HUES64 (cell line): ENCODE measurements around the gene DSCAML1.
A peak's percentile ranks its signal among the peaks of the same experiment; 100 is the strongest.

Source experiments
- H3K27ac ChIP-seq: 2 replicates; pipeline ENCODE4 v1.7.0; 2013; ENCODE audit warnings: low read depth, low read length, inconsistent platforms
- H3K27me3 ChIP-seq: 2 replicates; pipeline ENCODE4 v1.6.1; 2013; ENCODE audit warnings: mild to moderate bottlenecking, low read length; ENCODE audit not compliant: insufficient read depth
- H3K36me3 ChIP-seq: 2 replicates; pipeline ENCODE4 v1.6.1; 2013; ENCODE audit warnings: mild to moderate bottlenecking, low read length; ENCODE audit not compliant: insufficient read depth
- H3K4me1 ChIP-seq: 2 replicates; pipeline ENCODE4 v1.6.1; 2013; ENCODE audit warnings: mild to moderate bottlenecking, low read length, moderate library complexity; ENCODE audit not compliant: insufficient read depth
- H3K4me3 ChIP-seq: 2 replicates; pipeline ENCODE4 v1.5.1; 2013; ENCODE audit warnings: mild to moderate bottlenecking, low read length, moderate library complexity
- H3K9ac ChIP-seq: 2 replicates; pipeline ENCODE4 v1.6.1; 2013; ENCODE audit warnings: mild to moderate bottlenecking, low read depth, low read length
- H3K9me3 ChIP-seq: 2 replicates; pipeline ENCODE4 v1.6.1; 2013; ENCODE audit warnings: low read depth, low read length; ENCODE audit not compliant: insufficient read depth
- WGBS: fragments of 150-250, 120-280 bp; methylation state at CpG from one replicate; pipeline ENCODE4 v1.1.7; 2013; ENCODE audit warnings: missing lambda C conversion rate; 5-methylcytosine and 5-hydroxymethylcytosine counted together

DSCAML1 gene

DNA sequence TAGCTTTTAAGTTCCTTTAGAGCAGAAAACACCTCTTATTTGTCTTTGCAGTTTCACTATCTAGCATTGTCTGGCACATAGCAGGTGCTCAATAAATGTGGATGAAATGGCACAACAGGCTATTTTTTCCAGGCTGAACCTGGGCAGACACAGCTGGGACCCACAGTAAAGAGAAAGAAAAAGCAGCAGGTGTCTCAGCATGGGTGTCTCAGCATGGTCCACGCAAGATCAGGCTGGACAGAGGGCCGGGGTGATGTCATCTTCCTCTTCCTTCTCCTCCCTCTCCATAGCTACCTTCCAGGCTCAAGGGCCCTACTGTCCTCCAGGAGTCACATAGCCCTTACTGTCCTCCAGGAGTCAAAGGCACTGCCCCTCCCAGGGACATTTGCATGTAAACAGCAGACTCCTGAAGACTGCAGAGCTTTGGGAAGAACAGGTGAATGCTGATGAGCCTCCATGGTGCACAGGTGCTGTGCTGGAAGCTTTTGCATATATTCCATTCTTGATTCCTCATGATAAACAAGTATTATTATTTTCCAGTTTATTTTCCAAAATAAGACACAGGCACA lies 65.2 kb downstream of the DSCAML1 start:
- no peak overlapping the region for H3K9ac ChIP-seq
- WGBS: 57% methylated on average over 2 of the region's 2 CpGs

DNA sequence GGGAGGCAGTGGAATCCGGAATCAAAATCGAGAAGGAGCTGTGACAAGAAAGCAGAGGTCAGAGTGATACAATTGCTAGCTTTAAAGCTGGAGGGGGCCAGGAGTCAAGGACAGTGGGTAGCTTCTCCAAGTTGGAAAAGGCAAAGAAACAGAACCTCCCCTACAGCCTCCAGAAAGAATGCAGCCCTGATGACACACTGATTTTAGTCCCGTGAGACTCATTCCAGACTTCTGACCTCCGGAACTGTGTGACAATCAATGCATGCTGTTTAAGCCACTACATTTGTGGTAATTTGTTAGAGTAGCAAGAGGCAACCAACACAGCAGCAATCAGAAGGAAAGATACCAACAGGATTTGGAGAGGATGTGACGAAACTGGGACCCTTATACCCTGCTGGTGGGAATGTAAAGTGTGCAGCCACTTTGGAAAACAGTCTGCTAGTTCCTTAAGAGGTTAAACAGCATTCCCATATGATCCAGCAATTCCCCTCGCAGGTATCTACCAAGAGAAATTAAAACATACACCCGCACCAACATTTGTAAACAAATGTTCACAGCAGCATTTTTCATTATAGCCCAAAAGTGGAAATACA lies 66.7 kb downstream of the DSCAML1 start:
- WGBS: 89% methylated on average over 7 of the region's 7 CpGs
- H3K9ac ChIP-seq: no peak overlapping the region
- H3K4me1 ChIP-seq: peaks cover 15% of the 10 kb centered on the region
- no peak overlapping the region for H3K4me3 ChIP-seq
- no peak overlapping the region for H3K27ac ChIP-seq
- no peaks in the 10 kb centered on the region; the same call in 1 of the 2 replicates for H3K9me3 ChIP-seq
- no peaks in the 10 kb centered on the region for H3K36me3 ChIP-seq
- no peaks in the 10 kb centered on the region for H3K27me3 ChIP-seq

More for the DNA sequence above, 65.2 kb downstream of the DSCAML1 start:
- Histone ChIP-seq H3K4me1 (peaks cover 15% of the 10 kb centered on the region), H3K4me3 (no peak overlapping the region), H3K27ac (no peak overlapping the region), H3K36me3 (no peaks in the 10 kb centered on the region), H3K27me3 (no peaks in the 10 kb centered on the region), H3K9me3 (no peaks in the 10 kb centered on the region; the same call in 1 of the 2 replicates)

DNA sequence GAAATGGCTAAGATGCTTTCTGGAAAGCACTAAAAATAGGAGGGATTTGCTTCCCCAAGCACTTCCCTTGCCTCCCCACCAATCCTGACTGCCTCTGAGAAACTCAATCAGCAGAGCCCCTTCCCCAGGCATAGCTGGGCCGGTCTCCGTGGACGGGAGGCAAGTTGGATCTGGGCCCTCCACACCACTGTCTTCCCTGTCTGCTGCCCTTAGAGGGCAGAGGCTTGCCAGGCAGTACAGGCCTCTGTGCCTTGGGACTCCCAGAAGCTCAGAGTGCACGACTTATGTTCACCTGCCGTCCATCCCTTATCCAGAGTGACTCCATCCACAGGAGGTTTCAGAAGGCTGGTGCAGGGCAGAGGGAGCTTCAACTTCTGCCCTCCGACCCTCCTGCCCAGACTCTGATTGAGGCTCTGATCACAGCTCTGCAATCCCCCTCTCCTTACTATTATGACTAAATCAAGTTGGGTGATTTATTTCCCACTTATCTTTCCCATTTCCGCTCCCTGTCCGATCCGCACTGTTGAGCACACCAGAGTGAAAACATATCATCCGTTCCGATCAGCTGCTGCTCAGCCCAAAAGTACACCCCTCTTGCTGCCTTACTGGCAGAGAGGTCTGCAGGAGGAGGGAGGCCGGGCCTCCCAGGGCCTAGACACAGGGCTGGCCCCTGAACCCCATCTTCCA lies 71.8 kb downstream of the DSCAML1 start:
- Histone ChIP-seq H3K9me3 (no peaks in the 10 kb centered on the region; the same call in 1 of the 2 replicates), H3K36me3 (no peaks in the 10 kb centered on the region), H3K9ac (no peak overlapping the region), H3K4me3 (no peak overlapping the region), H3K27ac (no peak overlapping the region), H3K27me3 (peaks cover 35% of the 10 kb centered on the region), H3K4me1 (peaks cover 23% of the 10 kb centered on the region)
- WGBS: 85% methylated on average over 11 of the region's 12 CpGs

DNA sequence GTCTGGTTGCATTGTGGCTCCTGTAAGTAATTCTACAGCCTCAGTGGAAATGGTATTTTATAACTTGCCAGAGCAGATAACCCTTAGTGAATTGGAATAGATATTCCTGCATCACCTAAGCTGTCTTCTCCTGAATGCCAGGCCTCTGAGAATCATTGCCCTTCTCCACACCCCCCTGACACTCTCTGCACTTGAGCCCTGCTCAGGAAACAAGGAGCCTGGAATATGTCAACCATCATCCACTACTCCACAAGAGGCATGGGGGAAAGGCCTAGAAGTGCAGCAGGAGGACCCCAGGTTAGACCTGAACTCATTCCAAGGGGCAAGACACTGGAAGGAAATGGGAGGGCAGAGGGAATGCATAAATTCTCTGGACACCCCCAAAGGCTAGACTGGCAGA lies 72.4 kb downstream of the DSCAML1 start:
- H3K9ac ChIP-seq: no peak overlapping the region
- no peaks in the 10 kb centered on the region for H3K36me3 ChIP-seq
- no peak overlapping the region for H3K27ac ChIP-seq
- H3K27me3 ChIP-seq: peaks cover 35% of the 10 kb centered on the region
- H3K4me1 ChIP-seq: peaks cover 27% of the 10 kb centered on the region
- no peaks in the 10 kb centered on the region for H3K9me3 ChIP-seq
- no peak overlapping the region for H3K4me3 ChIP-seq

DNA sequence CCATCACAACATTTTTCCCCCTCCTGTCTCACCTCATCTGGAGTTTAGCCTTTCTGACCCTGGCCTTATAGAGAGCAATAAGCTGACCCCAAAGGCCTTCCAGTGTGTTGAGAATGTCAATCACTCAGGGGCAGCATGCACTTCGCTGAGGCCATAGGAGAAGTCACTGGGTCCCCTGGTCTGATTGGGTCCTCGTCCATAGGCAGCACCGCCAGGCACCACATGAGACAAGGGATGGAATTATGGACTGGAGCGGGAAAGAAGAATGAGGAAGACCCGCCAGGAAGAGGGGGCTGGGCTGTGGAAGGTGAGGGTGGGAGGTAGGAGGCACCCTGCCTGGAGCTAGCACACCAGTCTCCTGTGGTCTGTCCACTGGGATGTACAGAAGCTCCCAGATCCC lies 72.9 kb downstream of the DSCAML1 start:
- H3K27me3 ChIP-seq: peaks cover 35% of the 10 kb centered on the region
- no peak overlapping the region for H3K27ac ChIP-seq
- no peaks in the 10 kb centered on the region for H3K36me3 ChIP-seq
- no peak overlapping the region for H3K4me3 ChIP-seq
- WGBS: 37% methylated on average over 5 of the region's 5 CpGs
- no peaks in the 10 kb centered on the region for H3K9me3 ChIP-seq
- no peak overlapping the region for H3K9ac ChIP-seq
- peaks cover 27% of the 10 kb centered on the region for H3K4me1 ChIP-seq

DNA sequence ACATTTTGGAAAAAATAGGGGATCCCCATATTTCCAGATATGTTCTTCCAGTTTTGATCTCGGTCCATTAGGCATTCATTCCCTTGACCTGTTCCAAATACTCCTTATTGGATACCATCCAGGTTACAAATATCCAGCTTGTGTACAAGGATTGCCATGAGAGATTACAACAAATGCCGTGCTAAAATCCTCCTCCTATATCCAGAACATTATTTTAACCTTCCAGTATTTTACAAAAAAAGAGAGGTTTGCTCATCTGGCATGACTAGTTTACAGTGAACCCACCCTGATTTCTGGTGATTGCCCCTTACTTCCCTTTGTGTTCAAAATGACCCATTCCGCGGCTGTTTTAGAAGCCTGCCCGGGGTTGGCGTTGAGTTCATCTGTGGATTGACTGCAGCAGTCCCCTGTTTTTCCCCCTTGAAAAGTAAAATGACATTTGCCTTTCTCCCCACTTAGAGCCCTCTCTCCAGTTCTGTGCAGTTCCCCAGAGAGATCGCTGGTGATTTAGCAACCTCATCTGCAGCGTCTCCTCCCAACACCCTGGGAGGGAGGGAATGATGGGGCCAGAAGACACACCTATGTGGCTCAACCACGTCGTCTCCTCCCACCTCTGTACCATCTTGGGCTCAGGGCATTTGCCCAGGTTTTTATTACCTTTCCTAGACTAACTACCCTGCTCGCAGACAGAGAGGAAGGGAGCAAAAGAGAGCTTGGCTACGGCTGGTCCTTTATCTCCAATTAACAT lies 73.6 kb downstream of the DSCAML1 start:
- Histone ChIP-seq H3K27ac (no peak overlapping the region; the same call in 1 of the 2 replicates), H3K9ac (no peak overlapping the region), H3K36me3 (no peaks in the 10 kb centered on the region), H3K4me1 (peaks cover 29% of the 10 kb centered on the region), H3K27me3 (peaks cover 35% of the 10 kb centered on the region), H3K4me3 (0 out of 2 replicates have a peak overlapping the region, but pooled peaks have one; percentile 4), H3K9me3 (no peaks in the 10 kb centered on the region)
- WGBS: 48% methylated on average over 10 of the region's 12 CpGs

DNA sequence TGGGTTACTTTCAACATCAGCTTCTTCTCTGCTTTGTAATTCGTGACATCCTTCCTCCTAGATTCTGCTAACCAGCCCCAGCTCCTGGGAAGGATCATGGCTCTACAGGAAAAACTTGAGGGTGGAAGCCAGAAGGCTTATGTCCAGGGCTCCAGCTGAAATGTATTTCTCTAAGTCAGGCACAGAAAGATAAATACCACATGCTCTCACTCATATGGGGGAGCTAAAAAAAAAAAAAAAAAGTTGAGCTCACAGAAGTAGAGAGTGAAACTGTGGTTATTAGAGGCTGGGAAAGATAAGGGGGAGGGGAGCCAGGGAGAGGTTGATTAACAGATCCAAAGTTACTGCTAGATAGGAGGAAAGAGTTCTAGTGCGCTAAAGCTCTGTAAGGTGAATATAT lies 74.9 kb downstream of the DSCAML1 start:
- Histone ChIP-seq H3K27ac (no peak overlapping the region), H3K4me1 (peaks cover 41% of the 10 kb centered on the region), H3K9me3 (no peaks in the 10 kb centered on the region), H3K27me3 (peaks cover 35% of the 10 kb centered on the region), H3K36me3 (no peaks in the 10 kb centered on the region), H3K4me3 (no peak overlapping the region), H3K9ac (no peak overlapping the region)
- WGBS: 38% methylated on average over 2 of the region's 2 CpGs

DNA sequence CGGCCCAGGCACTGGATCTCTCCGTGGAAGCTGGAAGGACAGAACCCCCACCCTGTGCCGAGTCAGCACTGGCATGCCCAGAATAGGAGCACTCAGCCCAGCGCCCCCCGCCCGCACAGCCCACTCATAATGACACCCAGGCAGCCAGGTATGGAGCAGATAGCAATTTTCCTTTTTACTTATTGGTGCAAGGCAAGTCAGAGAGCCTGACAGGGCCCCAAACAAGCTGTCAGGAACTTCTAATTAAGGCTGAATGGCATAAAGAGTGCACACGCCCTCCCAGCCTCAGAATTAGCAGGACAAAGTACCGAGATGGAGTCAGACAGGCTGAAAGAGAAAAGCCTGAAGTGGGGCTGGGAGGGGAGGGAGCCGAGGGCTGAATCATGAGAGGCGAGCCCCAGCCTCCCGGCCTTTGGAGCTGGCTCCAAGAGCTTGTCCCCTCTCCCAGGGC lies 76.9 kb downstream of the DSCAML1 start:
- Histone ChIP-seq H3K4me3 (no peak overlapping the region), H3K27ac (no peak overlapping the region), H3K9me3 (no peaks in the 10 kb centered on the region), H3K4me1 (peaks cover 41% of the 10 kb centered on the region), H3K9ac (no peak overlapping the region), H3K27me3 (peaks cover 36% of the 10 kb centered on the region), H3K36me3 (no peaks in the 10 kb centered on the region)
- 26% methylated on average over 11 of the region's 11 CpGs for WGBS

DNA sequence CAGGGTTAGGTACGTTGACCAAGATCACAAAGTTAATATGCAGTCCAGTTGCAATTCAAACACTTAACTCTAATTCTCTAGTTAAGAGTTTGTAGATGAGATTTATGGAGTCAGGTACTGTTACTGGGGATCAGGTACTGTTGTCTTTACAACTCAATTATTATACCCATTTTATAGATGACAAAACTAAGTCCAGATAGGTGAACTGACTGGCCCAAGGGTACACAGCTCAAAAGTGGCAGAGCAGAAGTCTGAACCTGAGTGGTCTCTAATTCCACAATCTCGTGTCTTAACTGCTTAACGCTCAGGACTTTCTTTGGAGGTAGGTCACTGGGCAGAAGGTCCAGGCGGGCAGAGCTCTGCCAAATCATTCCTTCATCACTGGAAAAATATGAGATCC lies 77.5 kb downstream of the DSCAML1 start:
- no peak overlapping the region for H3K27ac ChIP-seq
- no peak overlapping the region for H3K9ac ChIP-seq
- peaks cover 41% of the 10 kb centered on the region for H3K4me1 ChIP-seq

DNA sequence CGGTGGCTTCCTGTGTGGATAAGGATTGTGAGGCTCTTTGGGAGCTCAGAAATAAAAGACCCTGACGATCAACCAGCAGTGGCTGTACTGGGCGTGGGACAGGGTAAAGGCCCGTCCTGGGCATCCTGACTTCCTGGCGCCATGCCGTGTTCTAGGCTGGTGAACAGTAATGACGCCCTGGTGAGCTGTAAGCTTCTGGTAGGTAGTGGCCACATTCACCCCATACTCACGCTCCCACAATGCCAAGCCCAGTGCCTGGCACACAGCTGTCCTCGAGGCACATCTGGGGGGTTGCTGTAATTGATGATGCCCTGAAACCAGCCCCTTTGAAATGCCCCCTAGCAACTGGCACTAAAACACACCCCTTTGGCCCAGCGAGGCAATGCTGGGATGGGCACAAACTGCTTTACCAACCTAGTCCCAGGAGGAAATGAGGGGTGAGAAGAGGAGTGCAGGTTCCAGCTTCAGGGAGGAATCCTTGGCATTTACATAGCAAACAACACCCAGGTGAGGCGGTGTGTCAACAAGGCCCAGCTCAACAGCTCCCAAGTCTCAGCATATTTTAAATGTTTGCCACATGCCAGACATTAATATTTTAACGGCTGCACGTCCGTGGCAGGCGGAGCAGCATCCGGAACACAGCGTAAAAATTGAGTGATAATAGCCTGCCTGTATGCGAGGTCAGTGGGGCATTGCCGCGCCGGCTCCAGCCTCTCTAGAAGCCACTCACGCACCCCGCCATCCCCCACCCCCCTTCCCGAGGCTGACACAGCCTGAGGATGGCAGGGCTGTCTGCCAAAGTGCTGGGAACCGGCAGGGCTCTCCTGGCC lies 79.3 kb downstream of the DSCAML1 start:
- H3K4me1 ChIP-seq: peaks cover 27% of the 10 kb centered on the region
- no peaks in the 10 kb centered on the region for H3K36me3 ChIP-seq
- H3K4me3 ChIP-seq: no peak overlapping the region
- no peak overlapping the region for H3K27ac ChIP-seq
- 52% methylated on average over 24 of the region's 25 CpGs for WGBS
- no peak overlapping the region for H3K9ac ChIP-seq
- peaks cover 13% of the 10 kb centered on the region for H3K27me3 ChIP-seq
- no peaks in the 10 kb centered on the region for H3K9me3 ChIP-seq

More for the DNA sequence above, 77.5 kb downstream of the DSCAML1 start:
- Histone ChIP-seq H3K4me3 (no peak overlapping the region), H3K9me3 (no peaks in the 10 kb centered on the region), H3K27me3 (peaks cover 30% of the 10 kb centered on the region), H3K36me3 (no peaks in the 10 kb centered on the region)
- 89% methylated on average over 3 of the region's 4 CpGs for WGBS
